Measurements from ENCODE around the gene SETBP1.

Gene SETBP1

GRCh38 chr18:44680273-44681075 lies at the start of gene SETBP1:
TSS of gene SETBP1 (plus strand) at chr18:44680888. CDS start at chr18:44701347, 20,459 bp downstream.
- Mint-ChIP-seq H3K27ac (no peak within 1 kb of the TSS), H3K36me3 (no peaks in the 10 kb centered on the region), H3K9me3 (no peaks in the 10 kb centered on the region), H3K27me3 (no peaks in the 10 kb centered on the region), H3K4me3 (no peak within 1 kb of the TSS), H3K4me1 (peaks cover 5% of the 10 kb centered on the region)
- DNase-seq (ENCODE audit: low spot score in 2 of 2): peak; percentile 52 to 60
- ATAC-seq (ENCODE audit: low read depth): peak; percentile 42

DNA sequence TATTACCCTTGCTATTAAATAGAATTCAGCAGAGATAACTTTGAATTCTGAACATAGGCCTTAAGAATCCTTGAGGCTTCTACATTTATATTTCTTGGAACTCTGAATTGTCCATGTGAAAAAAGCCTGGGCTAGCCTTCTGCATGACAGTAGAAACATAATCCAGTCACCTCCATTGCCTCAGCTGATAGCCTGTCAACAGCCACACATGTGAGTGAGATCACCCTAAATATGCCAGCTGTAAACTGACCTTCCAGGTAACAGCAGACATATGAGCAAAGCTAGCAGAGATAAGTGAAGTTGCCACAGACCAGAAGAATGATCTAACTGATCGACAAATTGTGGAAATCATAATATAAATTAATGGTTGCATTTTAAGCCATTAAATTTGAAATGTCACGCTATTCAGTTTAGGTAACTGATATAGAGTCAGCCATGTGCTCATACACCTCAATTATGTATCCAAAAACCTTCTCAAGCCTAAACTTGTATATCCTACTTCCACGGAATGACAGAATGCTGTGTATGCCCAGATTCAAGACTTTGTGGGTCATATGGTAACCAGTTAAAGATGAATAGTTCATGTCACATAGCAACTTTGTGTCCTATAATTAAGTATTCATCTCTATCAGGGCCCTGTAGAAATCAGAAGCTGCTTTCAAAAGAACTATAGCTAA lies 48.1 kb upstream of the SETBP1 start:
- no peak for ATAC-seq (ENCODE audit: low read depth)
- Mint-ChIP-seq H3K36me3 (no peaks in the 10 kb centered on the region), H3K4me1 (peaks cover 4% of the 10 kb centered on the region), H3K9me3 (no peaks in the 10 kb centered on the region), H3K27me3 (no peaks in the 10 kb centered on the region), H3K4me3 (no peak overlapping the region), H3K27ac (no peak overlapping the region)
- no peak for DNase-seq (ENCODE audit: low spot score in 2 of 2)

DNA sequence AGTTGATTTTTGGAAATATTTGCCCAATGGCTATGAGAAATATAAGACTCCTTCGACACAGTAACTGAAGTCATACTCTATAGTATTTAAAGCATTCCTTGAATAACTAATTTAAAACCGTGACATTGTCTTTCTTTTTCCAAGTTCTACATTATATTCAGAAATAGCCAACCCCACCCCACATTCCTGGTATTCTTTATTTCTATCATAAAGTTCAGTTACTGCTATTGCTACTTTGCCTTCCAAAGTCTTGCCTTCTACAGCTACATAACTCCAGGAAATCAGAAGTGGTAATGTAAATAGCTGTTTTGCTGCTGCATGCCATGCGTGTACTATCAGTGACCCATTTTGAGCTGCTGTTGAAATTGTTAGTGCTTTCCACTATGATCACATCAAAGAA lies 45.1 kb upstream of the SETBP1 start:
- no peaks in the 10 kb centered on the region for H3K36me3 Mint-ChIP-seq
- DNase-seq (ENCODE audit: low spot score in 2 of 2) (no peak), ATAC-seq (ENCODE audit: low read depth) (no peak)
- peaks cover 4% of the 10 kb centered on the region for H3K4me1 Mint-ChIP-seq
- H3K27ac Mint-ChIP-seq: no peak overlapping the region
- H3K4me3 Mint-ChIP-seq: no peak overlapping the region
- no peaks in the 10 kb centered on the region for H3K27me3 Mint-ChIP-seq
- no peaks in the 10 kb centered on the region for H3K9me3 Mint-ChIP-seq

DNA sequence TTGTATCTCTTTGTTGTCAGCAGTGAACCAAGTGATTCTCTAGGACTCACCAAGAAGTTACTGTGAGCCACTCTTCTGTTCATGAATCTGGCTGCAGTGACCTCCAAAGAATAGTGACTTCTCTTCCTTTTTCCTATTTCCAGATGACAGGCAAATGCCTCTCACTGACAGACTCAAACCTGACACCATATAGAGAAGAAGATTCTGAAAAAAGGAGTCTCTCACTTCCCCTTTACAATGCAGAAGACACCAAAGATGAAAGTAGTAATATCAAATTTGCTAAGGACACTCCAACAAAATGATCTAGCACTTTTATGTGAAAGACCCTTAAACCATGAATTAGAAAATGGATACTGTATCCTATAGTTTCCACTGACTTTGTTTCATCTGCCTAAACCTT lies 44.4 kb upstream of the SETBP1 start:
- peaks cover 4% of the 10 kb centered on the region for H3K4me1 Mint-ChIP-seq
- no peaks in the 10 kb centered on the region for H3K27me3 Mint-ChIP-seq
- H3K4me3 Mint-ChIP-seq: no peak overlapping the region
- DNase-seq (ENCODE audit: low spot score in 2 of 2) (no peak), ATAC-seq (ENCODE audit: low read depth) (peak; percentile 53)
- no peaks in the 10 kb centered on the region for H3K36me3 Mint-ChIP-seq
- H3K9me3 Mint-ChIP-seq: no peaks in the 10 kb centered on the region
- H3K27ac Mint-ChIP-seq: no peak overlapping the region

DNA sequence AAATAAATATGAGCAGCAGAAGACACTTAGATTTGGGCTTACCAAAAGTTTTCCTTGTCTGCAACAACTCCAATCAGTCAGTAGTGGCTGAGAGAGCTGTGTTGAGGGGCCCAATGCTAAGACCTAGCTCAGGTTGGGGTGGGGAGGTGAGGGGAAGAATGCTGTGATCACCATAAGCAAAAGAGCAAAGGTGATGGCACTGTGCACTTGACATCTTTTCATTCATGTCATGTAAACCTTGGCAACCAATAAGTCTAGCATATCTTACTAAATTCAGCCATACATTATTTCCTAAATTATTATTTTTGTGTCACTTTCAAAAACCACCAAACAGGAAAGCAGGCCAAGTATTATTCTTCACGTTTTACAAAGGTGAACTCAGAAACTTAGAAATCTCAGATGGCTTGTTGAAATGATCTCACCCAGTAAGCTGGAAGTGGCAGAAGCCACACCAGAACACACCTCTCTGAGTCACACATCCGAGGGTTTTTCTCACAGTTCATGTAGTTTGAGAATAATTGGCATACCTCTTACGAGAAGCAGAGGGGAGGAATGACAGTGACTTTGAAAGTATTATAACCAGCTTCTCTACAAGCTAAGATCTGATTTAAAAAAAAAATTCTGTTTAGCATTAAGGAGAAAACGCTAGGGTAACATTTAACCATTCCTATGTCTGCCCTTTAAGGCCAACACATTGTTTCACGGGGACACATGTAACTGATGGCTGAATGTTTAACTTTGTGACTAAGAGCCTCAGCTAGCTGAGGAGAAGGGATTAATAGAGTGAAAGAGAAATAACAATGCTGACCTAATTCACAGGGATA lies 43.3 kb upstream of the SETBP1 start:
- H3K4me1 Mint-ChIP-seq: peaks cover 6% of the 10 kb centered on the region
- H3K36me3 Mint-ChIP-seq: no peaks in the 10 kb centered on the region
- DNase-seq (ENCODE audit: low spot score in 2 of 2) (no peak), ATAC-seq (ENCODE audit: low read depth) (no peak)
- H3K27ac Mint-ChIP-seq: no peak overlapping the region
- H3K27me3 Mint-ChIP-seq: no peaks in the 10 kb centered on the region
- H3K4me3 Mint-ChIP-seq: no peak overlapping the region
- no peaks in the 10 kb centered on the region for H3K9me3 Mint-ChIP-seq

DNA sequence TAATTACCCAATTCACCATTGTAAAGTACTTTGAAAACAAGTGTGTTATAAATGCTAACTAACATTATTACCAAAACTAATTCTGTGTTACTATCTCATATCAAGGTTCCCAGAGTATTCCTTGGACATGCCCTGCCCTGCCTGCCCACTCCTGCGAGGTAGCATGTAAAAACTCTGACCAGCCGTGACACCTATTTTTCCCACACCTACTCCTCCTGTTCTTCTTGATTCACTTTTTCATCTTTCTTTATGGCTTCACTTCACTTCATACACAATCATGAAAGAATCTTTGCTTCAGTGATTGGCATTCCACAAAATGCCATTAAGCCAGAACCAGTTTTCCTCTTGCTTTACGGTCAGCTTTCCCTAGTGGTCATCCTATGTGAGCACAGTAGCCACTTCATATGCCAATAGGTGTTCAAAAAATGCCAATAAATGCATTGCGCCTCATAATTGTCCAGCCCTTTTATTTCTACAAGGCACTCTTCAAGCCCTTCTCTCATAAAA lies 42.6 kb upstream of the SETBP1 start:
- no peak for ATAC-seq (ENCODE audit: low read depth)
- no peaks in the 10 kb centered on the region for H3K9me3 Mint-ChIP-seq
- DNase-seq (ENCODE audit: low spot score in 2 of 2): no peak
- peaks cover 6% of the 10 kb centered on the region for H3K4me1 Mint-ChIP-seq
- no peaks in the 10 kb centered on the region for H3K27me3 Mint-ChIP-seq
- no peak overlapping the region for H3K27ac Mint-ChIP-seq
- no peaks in the 10 kb centered on the region for H3K36me3 Mint-ChIP-seq
- no peak overlapping the region for H3K4me3 Mint-ChIP-seq

DNA sequence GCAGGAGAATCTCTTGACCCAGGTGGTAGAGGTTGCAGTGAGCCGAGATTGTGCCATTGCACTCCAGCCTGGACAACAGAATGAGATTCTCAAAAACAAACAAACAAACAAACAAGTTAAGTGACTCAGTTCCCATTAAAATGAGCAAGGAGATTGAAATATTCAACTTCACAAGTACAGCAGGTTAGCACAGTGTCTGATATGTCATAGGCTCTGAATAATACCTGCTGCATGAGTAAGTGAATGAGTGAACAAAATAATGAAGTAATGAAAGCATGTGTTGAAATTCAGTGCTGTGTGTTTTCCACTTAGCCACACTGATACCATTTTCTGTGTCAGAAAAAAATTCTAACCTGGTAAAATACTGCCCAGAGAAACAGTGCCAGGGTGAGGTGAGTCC lies 41.9 kb upstream of the SETBP1 start:
- Mint-ChIP-seq H3K9me3 (no peaks in the 10 kb centered on the region), H3K36me3 (no peaks in the 10 kb centered on the region), H3K4me1 (peaks cover 6% of the 10 kb centered on the region), H3K4me3 (no peak overlapping the region), H3K27me3 (no peaks in the 10 kb centered on the region), H3K27ac (no peak overlapping the region)
- ATAC-seq (ENCODE audit: low read depth) (no peak), DNase-seq (ENCODE audit: low spot score in 2 of 2) (no peak)

- Mint-ChIP-seq H3K4me3 (no peak overlapping the region), H3K27me3 (no peaks in the 10 kb centered on the region), H3K9me3 (no peaks in the 10 kb centered on the region), H3K4me1 (peaks cover 2% of the 10 kb centered on the region), H3K36me3 (no peaks in the 10 kb centered on the region), H3K27ac (no peak overlapping the region)
- DNase-seq (ENCODE audit: low spot score in 2 of 2) (no peak), ATAC-seq (ENCODE audit: low read depth) (no peak)
These were observed 37.7 kb upstream of the SETBP1 start for GRCh38 chr18:44643004-44643403.

DNA sequence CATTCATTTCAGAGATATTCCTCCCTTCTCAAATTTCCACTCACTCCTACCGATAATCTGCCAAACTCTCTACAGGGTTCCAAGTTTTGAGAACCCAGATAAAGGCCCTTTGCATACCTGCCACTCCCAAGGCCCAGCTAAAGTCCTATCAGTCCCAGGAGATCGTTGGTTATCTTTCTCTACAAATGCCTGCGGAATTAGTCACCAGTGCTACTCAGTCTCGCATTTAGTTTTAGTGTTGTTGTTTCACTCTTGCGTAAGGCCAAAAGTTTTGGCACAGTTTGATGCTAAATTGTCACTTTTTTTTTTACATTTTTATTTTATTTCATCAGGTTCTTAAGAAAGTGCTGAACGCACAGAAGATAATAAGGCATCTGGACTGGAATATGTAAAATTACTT lies 29.2 kb upstream of the SETBP1 start:
- DNase-seq (ENCODE audit: low spot score in 2 of 2): no peak
- no peak overlapping the region for H3K4me3 Mint-ChIP-seq
- H3K27me3 Mint-ChIP-seq: no peaks in the 10 kb centered on the region
- no peak for ATAC-seq (ENCODE audit: low read depth)
- H3K36me3 Mint-ChIP-seq: no peaks in the 10 kb centered on the region
- no peaks in the 10 kb centered on the region for H3K4me1 Mint-ChIP-seq
- H3K9me3 Mint-ChIP-seq: no peaks in the 10 kb centered on the region
- H3K27ac Mint-ChIP-seq: no peak overlapping the region

- Mint-ChIP-seq H3K4me3 (no peak overlapping the region), H3K27me3 (no peaks in the 10 kb centered on the region), H3K4me1 (no peaks in the 10 kb centered on the region), H3K36me3 (no peaks in the 10 kb centered on the region), H3K9me3 (no peaks in the 10 kb centered on the region), H3K27ac (no peak overlapping the region)
- no peak for DNase-seq (ENCODE audit: low spot score in 2 of 2)
- ATAC-seq (ENCODE audit: low read depth): no peak
These were observed 28.6 kb upstream of the SETBP1 start for GRCh38 chr18:44651918-44652572.

DNA sequence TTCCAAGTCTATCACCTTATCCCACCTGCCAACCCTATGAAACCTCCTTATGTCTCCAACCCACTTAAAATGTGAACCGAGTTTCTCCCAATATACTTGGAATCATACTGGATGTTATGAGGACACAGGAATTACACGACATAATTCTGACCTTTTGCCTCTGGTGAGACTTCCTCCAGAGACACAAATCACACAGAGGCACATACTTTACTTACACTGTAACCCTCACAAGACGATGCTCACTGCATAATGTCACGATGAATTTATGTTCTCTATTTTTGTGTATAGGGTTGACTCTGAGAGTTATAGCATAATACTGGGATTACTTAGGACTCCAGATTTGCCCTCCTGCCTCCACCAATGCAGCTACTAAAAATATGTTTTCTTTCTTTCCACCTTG lies 28.0 kb upstream of the SETBP1 start:
- no peaks in the 10 kb centered on the region for H3K9me3 Mint-ChIP-seq
- DNase-seq (ENCODE audit: low spot score in 2 of 2) (no peak), ATAC-seq (ENCODE audit: low read depth) (no peak)
- H3K27ac Mint-ChIP-seq: no peak overlapping the region
- H3K36me3 Mint-ChIP-seq: no peaks in the 10 kb centered on the region
- no peaks in the 10 kb centered on the region for H3K4me1 Mint-ChIP-seq
- no peaks in the 10 kb centered on the region for H3K27me3 Mint-ChIP-seq
- H3K4me3 Mint-ChIP-seq: no peak overlapping the region

- Mint-ChIP-seq H3K4me1 (no peaks in the 10 kb centered on the region), H3K36me3 (no peaks in the 10 kb centered on the region), H3K9me3 (no peaks in the 10 kb centered on the region), H3K27me3 (no peaks in the 10 kb centered on the region), H3K4me3 (no peak overlapping the region), H3K27ac (no peak overlapping the region)
- ATAC-seq (ENCODE audit: low read depth) (no peak), DNase-seq (ENCODE audit: low spot score in 2 of 2) (no peak)
These were observed 26.1 kb upstream of the SETBP1 start for GRCh38 chr18:44654573-44654972.

- H3K27me3 Mint-ChIP-seq: no peaks in the 10 kb centered on the region
- H3K27ac Mint-ChIP-seq: no peak overlapping the region
- no peaks in the 10 kb centered on the region for H3K4me1 Mint-ChIP-seq
- no peaks in the 10 kb centered on the region for H3K9me3 Mint-ChIP-seq
- H3K4me3 Mint-ChIP-seq: no peak overlapping the region
- DNase-seq (ENCODE audit: low spot score in 2 of 2) (no peak), ATAC-seq (ENCODE audit: low read depth) (no peak)
- no peaks in the 10 kb centered on the region for H3K36me3 Mint-ChIP-seq
These were observed 25.3 kb upstream of the SETBP1 start for GRCh38 chr18:44655435-44655834.

DNA sequence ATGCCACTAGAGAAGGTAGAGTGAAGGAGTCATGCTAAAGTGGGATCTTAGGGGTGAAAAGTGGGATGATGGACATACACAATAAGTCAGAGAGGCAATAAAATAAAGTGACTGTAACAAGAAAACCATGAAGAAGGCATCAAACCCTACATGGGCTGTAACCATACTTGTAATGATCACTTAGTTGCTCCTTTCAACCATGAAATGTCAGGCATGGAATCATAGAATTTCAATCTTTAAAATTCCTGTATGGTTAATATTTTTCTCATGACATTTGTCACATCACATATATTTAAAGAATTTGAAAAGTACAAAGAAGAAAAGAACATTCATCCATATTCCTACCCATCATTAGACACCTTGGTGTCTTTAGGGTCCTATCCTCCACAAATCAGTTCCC lies 20.9 kb upstream of the SETBP1 start:
- ATAC-seq (ENCODE audit: low read depth): no peak
- Mint-ChIP-seq H3K4me1 (no peaks in the 10 kb centered on the region), H3K27ac (no peak overlapping the region), H3K27me3 (peaks cover 2% of the 10 kb centered on the region), H3K4me3 (no peak overlapping the region), H3K36me3 (no peaks in the 10 kb centered on the region), H3K9me3 (no peaks in the 10 kb centered on the region)
- DNase-seq (ENCODE audit: low spot score in 2 of 2): no peak

Measured in memory B cell (primary cell).